IPS DF 6.9 (cell line): ENCODE measurements around the gene SLC35D2.
"Not testable (repeated sequence)": the region's sequence is repeated elsewhere in the genome, so short reads cannot be mapped to it uniquely, and the experiment has no call there.

Experiments used
- DNase-seq: peaks from one replicate; pipeline ENCODE4 v3.0.0-alpha.2; 2013; ENCODE audit warnings: low read depth, low spot score
- H3K27ac ChIP-seq: one replicate; pipeline ENCODE4 v1.5.1; 2013; ENCODE audit warnings: low read length, control low read depth
- H3K27me3 ChIP-seq: 2 replicates; pipeline ENCODE4 v1.6.1; 2013; ENCODE audit warnings: mild to moderate bottlenecking, low read length; ENCODE audit not compliant: control insufficient read depth, insufficient read depth
- H3K36me3 ChIP-seq: 2 replicates; pipeline ENCODE4 v1.6.1; 2013; ENCODE audit warnings: low read length; ENCODE audit not compliant: control insufficient read depth, insufficient read depth
- H3K4me1 ChIP-seq: 2 replicates; pipeline ENCODE4 v1.6.1; 2013; ENCODE audit warnings: low read length; ENCODE audit not compliant: control insufficient read depth, insufficient read depth
- H3K4me3 ChIP-seq: 2 replicates; pipeline ENCODE4 v1.5.1; 2013; ENCODE audit warnings: mild to moderate bottlenecking, low read length
- H3K9me3 ChIP-seq: 2 replicates; pipeline ENCODE4 v1.6.1; 2013; ENCODE audit warnings: low read length, inconsistent platforms; ENCODE audit not compliant: control insufficient read depth, insufficient read depth
- WGBS: extraction: QIAGEN DNeasy Blood & Tissue Kit; methylation state at CpG from one replicate; pipeline ENCODE4 v1.1.7; 2013; ENCODE audit warnings: mixed read lengths, missing lambda C conversion rate; ENCODE audit not compliant: insufficient read length, insufficient coverage; 5-methylcytosine and 5-hydroxymethylcytosine counted together

The SLC35D2 gene

GRCh38 chr9:96333958-96334357, 49.6 kb downstream of the SLC35D2 start:
- Histone ChIP-seq H3K4me1 (no peaks in the 10 kb centered on the region), H3K9me3 (no peaks in the 10 kb centered on the region), H3K27me3 (no peaks in the 10 kb centered on the region), H3K27ac (no peak overlapping the region), H3K36me3 (no peaks in the 10 kb centered on the region), H3K4me3 (no peak overlapping the region)
- DNase-seq, result no peak
- WGBS, result no CpG with 5 or more reads among the region's 1 CpG

- DNase-seq, result no peak
- no peaks in the 10 kb centered on the region for H3K4me1 ChIP-seq
- H3K4me3 ChIP-seq, result no peak overlapping the region
- H3K9me3 ChIP-seq, result no peaks in the 10 kb centered on the region
- H3K27ac ChIP-seq, result no peak overlapping the region
- no CpG with 5 or more reads among the region's 9 CpGs for WGBS
- H3K36me3 ChIP-seq, result no peaks in the 10 kb centered on the region
- no peaks in the 10 kb centered on the region for H3K27me3 ChIP-seq
Observed at GRCh38 chr9:96331236-96331947, 52.1 kb downstream of the SLC35D2 start.

GRCh38 chr9:96327694-96328352, 55.7 kb downstream of the SLC35D2 start:
- H3K27me3 ChIP-seq, result no peaks in the 10 kb centered on the region
- no peaks in the 10 kb centered on the region for H3K9me3 ChIP-seq
- no CpG with 5 or more reads among the region's 1 CpG for WGBS
- no peak overlapping the region for H3K4me3 ChIP-seq
- H3K36me3 ChIP-seq, result no peaks in the 10 kb centered on the region
- no peak overlapping the region for H3K27ac ChIP-seq
- no peaks in the 10 kb centered on the region for H3K4me1 ChIP-seq
- no peak for DNase-seq

GRCh38 chr9:96323169-96323568, 60.3 kb downstream of the SLC35D2 start:
- no peak for DNase-seq
- H3K4me1 ChIP-seq, result no peaks in the 10 kb centered on the region
- no peaks in the 10 kb centered on the region for H3K27me3 ChIP-seq
- H3K27ac ChIP-seq, result no peak overlapping the region
- H3K9me3 ChIP-seq, result no peaks in the 10 kb centered on the region
- H3K4me3 ChIP-seq, result no peak overlapping the region
- no peaks in the 10 kb centered on the region for H3K36me3 ChIP-seq

- no CpG with 5 or more reads among the region's 5 CpGs for WGBS
- H3K36me3 ChIP-seq, H3K27ac ChIP-seq, DNase-seq, H3K4me3 ChIP-seq, H3K4me1 ChIP-seq, H3K9me3 ChIP-seq, H3K27me3 ChIP-seq: not testable (repeated sequence)
Observed at GRCh38 chr9:96322736-96323135, 60.8 kb downstream of the SLC35D2 start.

- H3K27ac ChIP-seq, H3K4me1 ChIP-seq, H3K27me3 ChIP-seq, H3K9me3 ChIP-seq, H3K36me3 ChIP-seq, DNase-seq, H3K4me3 ChIP-seq: not testable (repeated sequence)
- no CpG with 5 or more reads among the region's 3 CpGs for WGBS
Observed at GRCh38 chr9:96322210-96322609, 61.3 kb downstream of the SLC35D2 start.

GRCh38 chr9:96321515-96321914, 62.0 kb downstream of the SLC35D2 start:
- no peak for DNase-seq
- WGBS, result no CpG with 5 or more reads among the region's 7 CpGs
- Histone ChIP-seq H3K27ac (no peak overlapping the region), H3K9me3 (no peaks in the 10 kb centered on the region), H3K4me1 (no peaks in the 10 kb centered on the region), H3K4me3 (no peak overlapping the region), H3K27me3 (no peaks in the 10 kb centered on the region), H3K36me3 (no peaks in the 10 kb centered on the region)

GRCh38 chr9:96320749-96321280, 62.7 kb downstream of the SLC35D2 start:
- WGBS, result no CpG with 5 or more reads among the region's 8 CpGs
- no peak for DNase-seq
- H3K9me3 ChIP-seq, result no peaks in the 10 kb centered on the region
- H3K4me1 ChIP-seq, result no peaks in the 10 kb centered on the region
- H3K4me3 ChIP-seq, result no peak overlapping the region
- H3K27ac ChIP-seq, result no peak overlapping the region
- no peaks in the 10 kb centered on the region for H3K27me3 ChIP-seq
- H3K36me3 ChIP-seq, result no peaks in the 10 kb centered on the region

- no peak for DNase-seq
- Histone ChIP-seq H3K4me3 (no peak overlapping the region), H3K36me3 (no peaks in the 10 kb centered on the region), H3K9me3 (no peaks in the 10 kb centered on the region), H3K27me3 (no peaks in the 10 kb centered on the region), H3K4me1 (no peaks in the 10 kb centered on the region), H3K27ac (no peak overlapping the region)
- WGBS, result no CpG with 5 or more reads among the region's 6 CpGs
Observed at GRCh38 chr9:96318921-96319565, 64.5 kb downstream of the SLC35D2 start.

- Histone ChIP-seq H3K27ac (no peak overlapping the region), H3K36me3 (no peaks in the 10 kb centered on the region), H3K4me3 (no peak overlapping the region), H3K27me3 (no peaks in the 10 kb centered on the region), H3K4me1 (no peaks in the 10 kb centered on the region), H3K9me3 (peaks cover 2% of the 10 kb centered on the region; the same call in 1 of the 2 replicates)
- WGBS, result no CpG with 5 or more reads among the region's 9 CpGs
- DNase-seq, result peak; percentile 37
Observed at GRCh38 chr9:96317335-96317980, 66.1 kb downstream of the SLC35D2 start.
